Activated CD4-positive, alpha-beta T cell treated with anti-CD3 and anti-CD28 coated beads, Interleukin-2, Interleukin-4, amounts not matched to agents 100 ng/mL and 50 ng/mL, durations not matched to agents 16 hours and 8 hours (primary cell): Measurements from ENCODE around the gene DPF3.

ENCODE experiments used
- DNase-seq: peaks from one replicate; pipeline ENCODE4 v3.0.0-alpha.2; 2020; ENCODE audit warnings: low spot score

Gene DPF3

GRCh38 chr14:72645706-72646105, 248.2 kb downstream of the DPF3 start:
- no peak for DNase-seq

GRCh38 chr14:72644758-72645489, 249.0 kb downstream of the DPF3 start:
- no peak for DNase-seq

- DNase-seq = no peak
Measured at GRCh38 chr14:72644038-72644437, 249.9 kb downstream of the DPF3 start.

- no peak for DNase-seq
Measured at GRCh38 chr14:72643317-72643801, 250.5 kb downstream of the DPF3 start.

- DNase-seq = no peak
Measured at GRCh38 chr14:72640911-72641485, 252.9 kb downstream of the DPF3 start.

GRCh38 chr14:72638021-72638420, 255.9 kb downstream of the DPF3 start:
- no peak for DNase-seq

- no peak for DNase-seq
Measured at GRCh38 chr14:72636871-72637270, 257.0 kb downstream of the DPF3 start.

- no peak for DNase-seq
Measured at GRCh38 chr14:72636094-72636493, 257.8 kb downstream of the DPF3 start.

- no peak for DNase-seq
Measured at GRCh38 chr14:72634691-72635616, 258.9 kb downstream of the DPF3 start.

GRCh38 chr14:72633551-72633950, 260.4 kb downstream of the DPF3 start:
- no peak for DNase-seq

GRCh38 chr14:72632727-72633126, 261.2 kb downstream of the DPF3 start:
- no peak for DNase-seq

GRCh38 chr14:72631401-72631800, 262.5 kb downstream of the DPF3 start:
- DNase-seq = no peak

- DNase-seq = no peak
Measured at GRCh38 chr14:72630374-72630773, 263.5 kb downstream of the DPF3 start.

GRCh38 chr14:72629534-72629933, 264.4 kb downstream of the DPF3 start:
- no peak for DNase-seq

- DNase-seq = peak; percentile 3
Measured at GRCh38 chr14:72625689-72626088, 268.2 kb downstream of the DPF3 start.

GRCh38 chr14:72621387-72622065, 272.4 kb downstream of the DPF3 start:
- DNase-seq = no peak

GRCh38 chr14:72619881-72620280, 274.0 kb downstream of the DPF3 start:
- no peak for DNase-seq

GRCh38 chr14:72619111-72619571, 274.8 kb downstream of the DPF3 start:
- no peak for DNase-seq

GRCh38 chr14:72618424-72618823, 275.5 kb downstream of the DPF3 start:
- no peak for DNase-seq

- DNase-seq = no peak
Measured at GRCh38 chr14:72617391-72618031, 276.4 kb downstream of the DPF3 start.

GRCh38 chr14:72616811-72617210, 277.1 kb downstream of the DPF3 start:
- DNase-seq = no peak
